Trophoblast cell (in vitro differentiated cells and primary cell): ENCODE measurements around the gene RNF130. TPM values are rescaled to one million over a fixed set of nuclear protein-coding genes. Genes with fewer than 3 reads are reported as not detected.

Experiments used
- DNase-seq, 2 donors: peaks; one replicate each; pipeline ENCODE4 v3.0.0-alpha.2; 2016
- H2AFZ ChIP-seq: 2 replicates; pipeline ENCODE4 v1.6.1; 2013; ENCODE audit warnings: low read length, moderate library complexity, mild to moderate bottlenecking; ENCODE audit not compliant: insufficient read depth, poor library complexity
- H2AK5ac ChIP-seq: 2 replicates; pipeline ENCODE4 v1.6.1; 2013; ENCODE audit warnings: mild to moderate bottlenecking, low read length
- H2BK120ac ChIP-seq: 2 replicates; pipeline ENCODE4 v1.6.1; 2013; ENCODE audit warnings: low read length, mild to moderate bottlenecking, moderate library complexity; ENCODE audit not compliant: insufficient read depth, poor library complexity
- H2BK12ac ChIP-seq: 2 replicates; pipeline ENCODE4 v1.6.1; 2013; ENCODE audit warnings: mild to moderate bottlenecking, low read length, moderate library complexity
- H2BK5ac ChIP-seq: 2 replicates; pipeline ENCODE4 v1.6.1; 2013; ENCODE audit warnings: low read length, low read depth, moderate library complexity, mild to moderate bottlenecking; ENCODE audit not compliant: poor library complexity
- H3K14ac ChIP-seq: 2 replicates; pipeline ENCODE4 v1.6.1; 2013; ENCODE audit warnings: mild to moderate bottlenecking, low read length
- H3K18ac ChIP-seq: 2 replicates; pipeline ENCODE4 v1.6.1; 2013; ENCODE audit warnings: mild to moderate bottlenecking, low read length
- H3K23ac ChIP-seq: 2 replicates; pipeline ENCODE4 v1.6.1; 2013; ENCODE audit warnings: low read length
- H3K27ac ChIP-seq: 2 replicates; pipeline ENCODE4 v1.5.1; 2013; ENCODE audit warnings: low read depth, mild to moderate bottlenecking, inconsistent platforms, low read length, moderate library complexity
- H3K27me3 ChIP-seq: 2 replicates; pipeline ENCODE4 v1.6.1; 2013; ENCODE audit warnings: inconsistent platforms, mild to moderate bottlenecking, low read length, moderate library complexity; ENCODE audit not compliant: insufficient read depth
- H3K36me3 ChIP-seq, 2 experiments: 1 replicate in 1 of 2; 2 replicates in 1 of 2; pipeline ENCODE4 v1.6.1; 2013; ENCODE audit warnings: low read length in 2 of 2, mild to moderate bottlenecking in 2 of 2, moderate library complexity in 1 of 2; ENCODE audit not compliant: insufficient read depth in 2 of 2, control insufficient read depth in 1 of 2
- H3K4ac ChIP-seq: 2 replicates; pipeline ENCODE4 v1.6.1; 2013; ENCODE audit warnings: low read depth, mild to moderate bottlenecking, low read length, moderate library complexity
- H3K4me1 ChIP-seq, 2 experiments: 1 replicate in 1 of 2; 2 replicates in 1 of 2; pipeline ENCODE4 v1.6.1; 2013; ENCODE audit warnings: low read length in 2 of 2, mild to moderate bottlenecking in 2 of 2, moderate library complexity in 1 of 2; ENCODE audit not compliant: insufficient read depth in 2 of 2, control insufficient read depth in 1 of 2
- H3K4me2 ChIP-seq: 2 replicates; pipeline ENCODE4 v1.6.1; 2013; ENCODE audit warnings: inconsistent platforms, mild to moderate bottlenecking, low read length, moderate library complexity
- H3K4me3 ChIP-seq: 2 replicates; pipeline ENCODE4 v1.5.1; 2013; ENCODE audit warnings: mild to moderate bottlenecking, low read depth, low read length, inconsistent platforms
- H3K79me1 ChIP-seq: one replicate; pipeline ENCODE4 v1.6.1; 2013; ENCODE audit warnings: low read length
- H3K79me2 ChIP-seq: 2 replicates; pipeline ENCODE4 v1.6.1; 2013; ENCODE audit warnings: low read length, mild to moderate bottlenecking; ENCODE audit not compliant: control insufficient read depth, insufficient read depth, poor library complexity
- H3K9ac ChIP-seq: 2 replicates; pipeline ENCODE4 v1.6.1; 2013; ENCODE audit warnings: mild to moderate bottlenecking, low read length
- H3K9me3 ChIP-seq: 2 replicates; pipeline ENCODE4 v1.6.1; 2013; ENCODE audit warnings: low read depth, mild to moderate bottlenecking, control low read depth, inconsistent platforms, low read length; ENCODE audit not compliant: insufficient read depth
- H4K12ac ChIP-seq: 2 replicates; pipeline ENCODE4 v1.6.1; 2013; ENCODE audit warnings: low read depth, mild to moderate bottlenecking, low read length, moderate library complexity
- H4K8ac ChIP-seq: 2 replicates; pipeline ENCODE4 v1.6.1; 2013; ENCODE audit warnings: low read depth, mild to moderate bottlenecking, low read length, moderate library complexity
- H4K91ac ChIP-seq: one replicate; pipeline ENCODE4 v1.6.1; 2013; ENCODE audit warnings: low read depth, mild to moderate bottlenecking, low read length, moderate library complexity
- WGBS: extraction: QIAGEN DNeasy Blood & Tissue Kit; methylation state at CpG from one replicate; pipeline ENCODE4 v1.1.7; 2013; ENCODE audit warnings: missing lambda C conversion rate; ENCODE audit not compliant: insufficient read length, insufficient coverage; ENCODE audit errors: extremely low coverage; 5-methylcytosine and 5-hydroxymethylcytosine counted together
- polyA plus RNA-seq: library from polyadenylated mRNA; stranded (reverse); fragments of 200-250 nt; gene quantifications from 2 replicates; pipeline ENCODE4 v1.2.3, GENCODE V29; 2013

Gene RNF130, protein sequence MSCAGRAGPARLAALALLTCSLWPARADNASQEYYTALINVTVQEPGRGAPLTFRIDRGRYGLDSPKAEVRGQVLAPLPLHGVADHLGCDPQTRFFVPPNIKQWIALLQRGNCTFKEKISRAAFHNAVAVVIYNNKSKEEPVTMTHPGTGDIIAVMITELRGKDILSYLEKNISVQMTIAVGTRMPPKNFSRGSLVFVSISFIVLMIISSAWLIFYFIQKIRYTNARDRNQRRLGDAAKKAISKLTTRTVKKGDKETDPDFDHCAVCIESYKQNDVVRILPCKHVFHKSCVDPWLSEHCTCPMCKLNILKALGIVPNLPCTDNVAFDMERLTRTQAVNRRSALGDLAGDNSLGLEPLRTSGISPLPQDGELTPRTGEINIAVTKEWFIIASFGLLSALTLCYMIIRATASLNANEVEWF
- polyA plus RNA-seq, result 20.1 and 20.9 TPM in 2 replicates

DNA sequence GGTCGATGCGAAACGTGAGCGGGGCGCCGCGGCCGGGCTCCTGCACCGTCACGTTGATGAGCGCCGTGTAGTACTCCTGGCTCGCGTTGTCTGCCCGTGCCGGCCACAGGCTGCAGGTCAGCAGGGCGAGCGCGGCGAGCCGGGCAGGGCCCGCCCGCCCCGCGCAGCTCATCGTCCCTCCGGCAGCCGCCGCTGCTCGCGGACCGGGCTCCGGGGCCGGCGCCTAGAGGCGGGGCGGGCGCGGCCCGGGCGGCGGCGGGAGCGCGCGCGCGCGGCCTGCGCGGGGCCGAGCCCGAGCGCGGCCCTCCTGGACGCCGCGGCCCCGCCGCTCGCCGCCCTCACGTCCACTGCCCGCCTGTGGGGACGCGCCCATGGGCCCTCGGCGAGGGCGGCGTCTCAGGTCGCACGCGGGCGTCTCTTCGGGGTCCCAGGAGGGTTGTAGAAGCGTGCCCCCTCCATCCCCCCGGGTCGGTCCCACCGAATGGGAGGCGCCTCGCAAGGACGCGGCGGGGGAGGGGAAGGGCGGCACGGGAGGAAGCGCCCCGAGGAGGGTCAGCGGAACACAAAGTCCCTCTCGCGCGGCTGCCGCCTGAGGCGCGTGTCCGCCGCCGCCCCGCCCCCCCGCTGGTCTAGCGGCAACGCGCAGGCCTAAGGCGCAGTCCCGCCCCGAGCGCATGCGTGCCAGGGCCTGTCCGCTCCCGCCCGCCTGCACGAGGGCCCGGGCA is at the start of gene RNF130:
Gene RNF130, minus strand, starts transcription at position 229 of the 725 bp plus-strand sequence. Its CDS starts 57 bp downstream, at position 172.
- peak within 1 kb of the TSS; percentile 96 for H3K9ac ChIP-seq
- H4K91ac ChIP-seq, result peak within 1 kb of the TSS; percentile 94
- peaks cover 7% of the 10 kb centered on the region for H3K79me2 ChIP-seq
- peak within 1 kb of the TSS; percentile 97 for H2AFZ ChIP-seq
- H3K23ac ChIP-seq, result no peak within 1 kb of the TSS
- H4K8ac ChIP-seq, result peak within 1 kb of the TSS; percentile 97
- peak within 1 kb of the TSS; percentile 46 for H3K4ac ChIP-seq
- peaks cover 7% of the 10 kb centered on the region for H3K79me1 ChIP-seq
- peaks cover 4 to 7% of the 10 kb centered on the region in 2 experiments for H3K4me1 ChIP-seq
- DNase-seq, result peak; percentile 93 to 97
- peak within 1 kb of the TSS; percentile 94 for H3K14ac ChIP-seq
- peak within 1 kb of the TSS; percentile 96 for H2BK120ac ChIP-seq
- H3K4me2 ChIP-seq, result peak within 1 kb of the TSS; percentile 84
- no peak within 1 kb of the TSS for H2AK5ac ChIP-seq
- no peaks in the 10 kb centered on the region for H3K36me3 ChIP-seq
- H3K27me3 ChIP-seq, result no peaks in the 10 kb centered on the region
- peak within 1 kb of the TSS; percentile 94 for H3K4me3 ChIP-seq
- H3K18ac ChIP-seq, result peak within 1 kb of the TSS; percentile 83
- peak within 1 kb of the TSS; percentile 99 for H4K12ac ChIP-seq
- peak within 1 kb of the TSS; percentile 86 for H3K27ac ChIP-seq
- no CpG with 5 or more reads among the region's 113 CpGs for WGBS
- peaks cover 4% of the 10 kb centered on the region for H3K9me3 ChIP-seq
- H2BK12ac ChIP-seq, result peak within 1 kb of the TSS; percentile 13
- peak within 1 kb of the TSS; percentile 74 for H2BK5ac ChIP-seq

DNA sequence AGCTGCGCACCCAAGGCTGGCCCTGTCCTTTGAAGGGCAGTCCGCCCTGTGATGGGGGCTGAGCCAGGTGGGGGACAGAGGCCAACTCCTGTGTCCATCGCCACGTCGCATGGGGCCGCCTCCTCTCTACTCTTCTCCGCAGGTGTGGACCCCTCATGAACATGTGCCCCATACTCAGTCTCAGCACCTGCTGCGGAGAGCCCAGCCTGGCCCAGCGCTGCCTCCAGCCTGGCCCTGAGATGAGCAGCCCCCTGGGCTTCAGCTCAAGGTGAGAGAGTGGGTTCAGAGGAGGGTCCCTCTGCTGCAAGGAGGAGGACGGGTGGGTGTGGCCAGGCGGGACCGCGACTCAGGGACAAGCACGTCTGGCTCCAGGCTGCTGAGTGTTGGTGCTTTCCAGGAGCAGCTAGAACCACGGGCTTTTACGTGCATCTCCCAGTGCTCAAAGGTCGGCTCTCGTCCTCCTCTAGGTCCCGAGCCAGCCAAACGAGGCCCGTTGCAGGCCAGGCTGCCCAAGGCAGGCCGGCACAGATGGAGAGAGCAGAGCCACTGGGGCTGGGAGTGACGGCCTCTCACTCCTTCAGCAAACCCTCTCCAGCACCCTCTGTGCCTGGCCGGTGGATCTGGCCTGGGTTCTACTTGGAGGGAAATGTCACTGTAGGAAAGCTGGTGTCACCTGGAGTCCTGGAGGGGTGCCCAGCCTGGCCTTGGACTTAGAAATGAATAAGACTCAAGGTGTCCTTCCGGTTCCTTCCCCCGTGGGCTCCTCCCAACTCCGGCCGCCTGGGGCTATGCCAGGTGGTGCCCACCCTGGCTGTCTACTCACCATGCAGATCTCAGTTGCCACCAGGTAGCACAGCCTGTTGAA is 48.9 kb upstream of the RNF130 start:
- Histone ChIP-seq H3K23ac (no peak overlapping the region), H3K14ac (no peak overlapping the region), H3K36me3 (no peaks in the 10 kb centered on the region), H4K91ac (no peak overlapping the region), H2AK5ac (no peak overlapping the region), H3K27me3 (no peaks in the 10 kb centered on the region), H3K4me1 (peaks cover 0 to 2% of the 10 kb centered on the region in 2 experiments), H3K27ac (no peak overlapping the region), H3K4me2 (no peak overlapping the region), H3K4me3 (no peak overlapping the region), H2BK12ac (no peak overlapping the region), H3K4ac (no peak overlapping the region), H4K12ac (no peak overlapping the region), H2AFZ (no peak overlapping the region), H3K9me3 (peaks cover 2% of the 10 kb centered on the region), H3K18ac (no peak overlapping the region), H4K8ac (no peak overlapping the region), H2BK5ac (no peak overlapping the region), H2BK120ac (no peak overlapping the region), H3K9ac (no peak overlapping the region), H3K79me1 (no peaks in the 10 kb centered on the region), H3K79me2 (no peaks in the 10 kb centered on the region)
- no CpG with 5 or more reads among the region's 28 CpGs for WGBS
- DNase-seq, result no peak

DNA sequence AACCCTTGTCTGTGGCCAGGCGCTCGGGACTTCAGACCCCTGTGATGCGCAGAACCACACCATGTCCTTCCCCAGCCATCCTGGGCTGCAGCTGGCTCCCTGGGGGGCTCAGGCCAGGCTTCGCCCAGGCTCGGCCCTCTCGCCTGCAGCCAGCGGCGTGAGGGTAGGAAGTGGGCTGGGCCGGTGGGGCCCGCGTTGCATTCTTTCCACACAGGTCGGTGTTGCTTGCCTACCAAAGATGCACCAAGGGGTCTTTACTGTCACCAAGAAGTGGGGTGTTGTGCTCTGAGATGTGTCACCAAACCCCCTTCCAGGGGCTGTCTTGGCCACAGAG is 48.3 kb upstream of the RNF130 start:
- no peak overlapping the region for H2AFZ ChIP-seq

More for the DNA sequence above, 48.3 kb upstream of the RNF130 start:
- Histone ChIP-seq H4K12ac (no peak overlapping the region), H3K79me1 (no peaks in the 10 kb centered on the region), H2AK5ac (no peak overlapping the region), H3K36me3 (no peaks in the 10 kb centered on the region), H2BK120ac (no peak overlapping the region), H3K4me2 (no peak overlapping the region), H3K27ac (no peak overlapping the region), H3K14ac (no peak overlapping the region), H3K23ac (no peak overlapping the region), H4K8ac (no peak overlapping the region), H4K91ac (no peak overlapping the region), H3K27me3 (no peaks in the 10 kb centered on the region), H2BK12ac (no peak overlapping the region), H3K18ac (no peak overlapping the region), H3K79me2 (no peaks in the 10 kb centered on the region), H3K4me1 (peaks cover 0 to 2% of the 10 kb centered on the region in 2 experiments), H2BK5ac (no peak overlapping the region), H3K4me3 (no peak overlapping the region), H3K9me3 (peaks cover 2% of the 10 kb centered on the region), H3K9ac (no peak overlapping the region), H3K4ac (no peak overlapping the region)
- no CpG with 5 or more reads among the region's 12 CpGs for WGBS
- DNase-seq, result no peak
